Stimulated activated CD4-positive, alpha-beta T cell treated with anti-CD3 and anti-CD28 coated beads, TNF-alpha, amount 100 ng/mL, for 24 hours (primary cell): ENCODE results near the gene SCAANT1.

Experiments
- DNase-seq, 3 experiments: peaks; one replicate each; pipeline ENCODE4 v3.0.0-alpha.2; 2020; ENCODE audit warnings: low read depth in 3 of 3

Gene SCAANT1

GRCh38 chr3:63934041-63934866 lies 22.1 kb upstream of the SCAANT1 start:
- no peak for DNase-seq

DNA sequence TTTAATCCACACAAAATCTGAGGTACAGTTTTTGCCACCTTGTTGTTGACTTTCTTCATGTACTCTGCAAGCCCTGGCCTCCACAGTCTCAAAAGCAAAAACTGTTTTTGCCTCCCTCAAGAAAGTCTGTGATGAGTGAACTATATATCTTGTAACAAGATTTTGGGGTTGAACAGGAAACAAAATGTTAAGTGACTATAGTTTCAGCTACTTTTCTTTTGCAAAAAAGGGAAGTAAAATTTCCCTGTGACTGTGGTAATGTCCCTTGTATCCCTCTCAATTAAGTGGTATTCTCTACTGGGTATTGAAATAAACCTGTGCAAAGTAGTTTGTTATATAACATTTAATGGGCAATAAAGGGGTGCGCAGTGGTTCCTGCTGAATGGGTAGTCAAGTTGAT lies 21.3 kb upstream of the SCAANT1 start:
- DNase-seq: no peak

DNA sequence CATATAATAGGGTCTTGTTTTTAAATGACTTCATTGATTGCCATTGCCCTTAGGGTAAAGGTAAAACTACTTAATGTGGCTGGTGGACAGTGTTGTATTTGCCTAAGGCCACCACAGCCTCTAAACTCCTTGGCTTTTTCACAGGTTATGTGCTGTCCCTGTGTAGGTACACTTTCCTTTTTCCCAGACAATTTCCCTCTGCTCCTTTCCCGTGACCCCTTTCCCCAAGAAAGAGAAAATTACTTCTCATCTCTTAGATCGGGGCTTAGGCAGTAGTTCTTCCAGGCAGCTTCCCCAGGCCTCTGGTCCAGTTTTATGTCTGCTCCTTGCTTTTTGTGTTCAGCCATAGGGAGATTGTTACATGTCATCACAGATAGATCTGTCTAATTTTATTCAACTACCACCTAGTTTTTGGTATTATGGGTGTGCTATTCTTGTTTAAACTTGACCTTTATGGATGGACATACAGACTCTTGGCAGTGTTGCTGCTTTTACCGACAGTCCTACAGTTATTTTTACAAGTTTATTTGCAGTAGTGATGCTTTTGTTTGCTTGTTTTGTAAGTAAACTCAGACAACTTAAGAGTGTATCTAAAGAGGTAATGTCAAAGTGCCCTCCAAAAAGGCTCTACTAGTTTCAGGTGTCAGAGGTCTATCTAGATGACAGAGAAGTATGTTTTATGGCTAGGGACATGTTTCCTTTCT lies 20.5 kb upstream of the SCAANT1 start:
- no peak for DNase-seq

GRCh38 chr3:63931290-63931689 lies 19.1 kb upstream of the SCAANT1 start:
- no peak for DNase-seq

DNA sequence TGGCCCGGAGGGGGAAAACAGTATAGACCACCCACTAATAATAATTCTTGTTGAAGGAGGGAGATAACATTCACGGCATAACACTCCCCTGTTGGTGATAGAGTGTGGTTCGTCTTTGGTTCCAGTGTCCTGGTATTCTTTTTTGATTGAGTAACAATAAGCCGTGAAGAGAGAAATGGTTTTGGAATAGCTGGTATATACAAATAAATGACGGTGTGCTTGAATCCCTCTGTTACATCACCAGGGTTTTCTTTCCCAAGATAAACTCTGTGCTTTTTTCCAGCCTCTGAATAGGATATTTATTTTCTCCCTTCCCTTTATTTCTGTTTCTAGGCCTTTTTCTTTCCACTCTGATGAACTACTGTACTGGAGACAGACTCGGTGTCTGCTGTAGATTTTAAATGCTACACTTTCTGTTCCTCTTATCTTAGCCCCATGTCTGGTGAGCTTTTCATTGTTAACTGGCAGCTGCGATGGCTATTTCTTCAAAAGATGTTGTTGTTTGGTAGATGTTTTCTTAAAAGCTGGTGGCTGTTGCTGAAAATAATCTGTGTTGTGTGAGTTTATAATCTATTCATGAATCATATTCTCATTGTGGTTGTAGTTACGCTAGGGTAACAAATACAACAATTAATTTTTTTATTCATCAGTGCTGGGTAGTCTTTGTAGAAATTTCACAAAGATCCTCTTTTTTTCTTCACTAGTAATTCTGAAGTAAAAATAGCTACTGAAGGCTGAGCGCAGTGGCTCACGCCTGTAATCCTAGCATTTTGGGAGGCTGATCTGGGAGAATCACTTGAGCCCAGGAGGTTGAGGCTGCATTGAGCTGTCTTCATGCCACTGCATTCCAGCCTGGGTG lies 15.5 kb upstream of the SCAANT1 start:
- no peak for DNase-seq

DNA sequence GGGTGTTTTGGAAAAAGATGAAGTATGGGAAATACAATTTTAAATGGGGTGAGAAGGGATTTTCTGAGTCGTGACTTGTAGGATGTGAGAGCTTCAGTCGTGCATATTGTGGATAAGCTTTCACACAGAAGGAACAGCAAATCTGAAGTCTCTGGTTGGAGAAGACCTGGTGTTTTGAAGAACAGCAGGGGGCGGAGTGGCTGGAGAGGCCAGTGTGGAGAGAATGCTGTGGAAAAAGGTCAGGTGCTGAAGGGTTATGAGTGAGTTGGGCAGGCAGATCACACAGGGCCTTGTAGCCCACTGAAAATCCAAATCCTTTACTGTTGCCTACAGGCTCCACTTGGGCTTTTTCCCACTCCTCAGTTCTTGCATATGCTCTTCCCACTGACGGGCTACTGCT lies 14.1 kb upstream of the SCAANT1 start:
- DNase-seq: no peak

DNA sequence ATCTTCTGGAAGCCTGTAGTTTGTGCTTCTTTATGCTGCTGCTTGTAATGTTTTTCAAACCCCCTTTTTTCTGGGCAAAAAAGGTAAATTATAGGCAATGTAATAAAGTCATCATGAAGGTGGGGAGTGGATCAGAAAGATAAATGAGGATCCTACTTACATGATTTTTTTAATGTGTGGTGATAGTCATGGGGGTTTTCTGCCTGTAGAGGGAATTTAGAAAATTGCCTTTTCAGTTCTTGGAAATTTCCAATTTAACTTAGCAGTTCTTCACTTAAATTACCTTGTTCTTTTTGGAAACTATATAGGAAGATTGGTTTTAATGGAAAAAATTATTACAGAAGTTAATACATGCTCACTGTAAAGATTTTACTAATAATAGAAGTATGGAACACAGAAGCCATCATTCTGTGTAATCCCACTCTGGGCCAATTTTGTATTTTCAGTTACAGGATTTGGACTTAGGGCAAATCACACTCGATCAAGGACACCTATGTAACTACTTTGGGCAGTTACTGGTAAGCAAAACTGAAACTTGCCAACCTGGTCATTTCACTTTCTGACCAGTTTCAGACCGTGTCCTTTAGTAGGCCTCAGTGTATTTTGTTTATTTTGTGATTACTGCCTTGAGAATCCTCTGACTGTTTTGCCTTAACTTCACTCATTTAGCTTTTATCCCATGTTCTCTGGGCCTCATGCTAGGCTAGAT lies 10.5 kb upstream of the SCAANT1 start:
- DNase-seq: no peak

GRCh38 chr3:63921741-63922482 lies 9.7 kb upstream of the SCAANT1 start:
- no peak for DNase-seq

DNA sequence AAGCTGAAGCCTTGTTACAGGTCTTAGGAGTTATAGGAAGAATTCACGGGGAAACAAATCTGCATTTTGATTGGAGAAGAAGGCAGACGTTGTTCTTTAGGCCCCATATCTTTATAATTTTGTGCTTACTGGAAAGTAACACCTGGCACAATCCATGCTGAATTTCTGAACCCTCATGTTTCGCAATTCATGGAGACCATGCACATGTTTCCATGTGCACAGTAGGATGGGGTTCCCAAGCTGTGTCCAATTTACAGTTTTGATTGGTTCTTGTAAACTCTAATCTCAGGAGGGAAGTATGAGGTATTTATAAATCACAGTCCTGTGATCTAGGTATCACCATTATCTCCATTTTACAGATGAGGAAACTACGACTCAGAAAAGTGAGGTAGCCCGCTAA lies 7.8 kb upstream of the SCAANT1 start:
- DNase-seq: no peak

GRCh38 chr3:63918321-63918720 lies 6.1 kb upstream of the SCAANT1 start:
- no peak for DNase-seq

GRCh38 chr3:63914312-63914711 lies 2.1 kb upstream of the SCAANT1 start:
- DNase-seq: no peak

- DNase-seq: peak; percentile 19 to 44 (median 24)
Observed at GRCh38 chr3:63912768-63913588, 795 bp upstream of the SCAANT1 start.

DNA sequence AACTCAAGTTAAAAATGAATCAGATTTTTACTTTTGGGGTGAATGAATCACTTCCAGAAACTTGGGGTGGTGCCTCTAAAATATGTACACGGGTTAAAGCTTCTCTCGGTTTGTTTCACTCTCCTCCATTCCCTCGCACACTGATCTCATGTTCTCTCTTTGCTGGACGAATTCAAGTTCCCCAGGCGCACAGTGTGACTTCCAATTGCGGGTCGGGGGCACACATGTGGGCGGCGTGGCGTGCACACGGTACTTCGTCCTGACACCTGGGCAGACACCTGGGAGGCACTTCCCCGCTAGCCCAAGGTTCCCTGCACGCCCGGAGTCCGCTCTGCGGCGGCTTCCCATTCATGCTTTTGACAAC lies 692 bp downstream of the SCAANT1 start:
- DNase-seq: no peak

- no peak for DNase-seq
Observed at GRCh38 chr3:63910891-63911290, 1.3 kb downstream of the SCAANT1 start.

- DNase-seq: no peak
Observed at GRCh38 chr3:63910001-63910400, 2.2 kb downstream of the SCAANT1 start.

DNA sequence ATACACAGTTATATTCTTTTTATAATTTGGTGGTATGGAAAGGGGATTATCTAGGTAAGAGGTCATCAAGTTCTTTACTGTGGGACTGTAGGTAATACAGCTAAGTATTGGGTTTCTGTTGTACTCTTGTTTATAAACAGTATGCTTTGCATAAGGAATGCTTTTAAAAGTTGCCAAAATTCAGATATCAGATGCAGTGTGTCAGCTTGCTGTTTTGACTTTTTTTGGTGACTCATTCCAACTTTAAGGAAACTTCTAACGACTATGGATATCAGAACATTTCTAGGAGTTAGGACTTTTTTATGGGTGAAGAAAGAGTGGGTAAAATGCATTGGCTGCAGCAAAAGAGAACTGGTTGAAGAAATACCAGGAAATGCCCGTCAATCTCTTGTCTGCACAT lies 2.8 kb downstream of the SCAANT1 start:
- DNase-seq: no peak

GRCh38 chr3:63908776-63909175 lies 3.4 kb downstream of the SCAANT1 start:
- DNase-seq: no peak

- DNase-seq: no peak
Observed at GRCh38 chr3:63908081-63908736, 4.0 kb downstream of the SCAANT1 start.

- DNase-seq: no peak
Observed at GRCh38 chr3:63905731-63906620, 6.2 kb downstream of the SCAANT1 start.
